GM12874 (cell line): ENCODE data around the gene PCNA.

Source experiments
- CTCF ChIP-seq: IDR thresholded peaks from 2 replicates; pipeline ENCODE4 v1.5.1; 2011; ENCODE audit warnings: low read depth, mild to moderate bottlenecking, control low read depth, low read length, moderate library complexity; ENCODE audit not compliant: insufficient read depth

Gene PCNA

DNA sequence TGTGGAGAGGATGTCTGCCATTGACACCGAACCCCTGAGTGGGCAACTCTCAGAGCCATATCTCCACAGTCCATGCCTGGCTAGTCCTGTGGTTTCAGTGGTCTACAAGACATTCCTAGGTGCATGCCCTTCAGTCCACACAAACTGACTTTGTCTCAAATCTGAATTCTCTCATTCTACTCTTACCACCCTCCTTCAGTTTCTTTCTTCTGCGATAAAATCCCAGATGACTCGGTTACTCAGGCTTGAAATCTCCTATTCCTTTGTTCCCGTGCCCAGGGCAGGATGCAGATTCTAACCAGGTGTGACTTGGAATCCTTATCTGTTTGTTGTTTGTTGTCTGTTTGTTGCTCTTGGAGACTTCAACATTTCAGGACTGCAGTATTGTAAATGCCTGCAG is 16.3 kb upstream of the PCNA start:
- TF ChIP-seq CTCF, result no peak

GRCh38 chr20:5135363-5136012 is 15.7 kb upstream of the PCNA start:
- TF ChIP-seq CTCF, result no peak

GRCh38 chr20:5133998-5134397 is 14.2 kb upstream of the PCNA start:
- no peak for TF ChIP-seq CTCF

DNA sequence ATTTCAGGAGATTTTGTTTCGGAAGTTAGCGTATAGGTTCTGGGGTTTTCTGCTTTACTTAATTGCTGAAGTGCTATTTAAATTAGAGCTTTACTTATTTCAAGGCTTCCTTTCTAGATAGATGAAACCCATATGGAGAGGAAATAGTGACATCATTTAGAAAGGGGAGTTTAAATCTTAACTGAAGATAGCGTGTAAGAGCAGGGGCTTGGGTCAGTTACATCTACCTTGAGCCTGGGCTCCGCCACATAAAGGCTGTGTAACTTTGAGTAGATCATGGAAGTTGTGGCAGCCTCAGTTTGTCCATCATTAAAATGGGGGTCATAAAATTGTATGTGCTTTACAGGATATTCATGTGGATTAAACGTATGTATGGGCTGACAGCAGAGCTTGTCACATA is 11.7 kb upstream of the PCNA start:
- TF ChIP-seq CTCF, result no peak

DNA sequence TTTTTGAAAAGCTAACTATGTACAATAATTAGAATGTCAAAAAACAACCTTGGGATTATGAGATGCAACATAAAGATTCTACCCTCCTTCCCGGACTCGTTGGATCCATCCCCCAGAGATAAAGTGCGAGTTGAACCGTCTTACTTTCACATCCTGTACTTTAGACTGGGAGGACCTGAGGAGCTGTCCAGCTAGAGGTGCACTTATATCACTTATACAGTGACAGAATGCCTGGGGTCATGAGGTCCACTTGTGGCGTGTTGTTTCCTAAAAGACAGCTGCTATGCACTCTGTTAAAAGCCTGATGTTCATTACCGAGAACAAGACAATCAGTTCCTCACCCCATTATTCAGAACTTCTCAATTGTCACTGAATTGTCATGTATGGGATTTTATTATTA is 9.1 kb upstream of the PCNA start:
- no peak for TF ChIP-seq CTCF

GRCh38 chr20:5127859-5128424 is 8.2 kb upstream of the PCNA start:
- no peak for TF ChIP-seq CTCF

DNA sequence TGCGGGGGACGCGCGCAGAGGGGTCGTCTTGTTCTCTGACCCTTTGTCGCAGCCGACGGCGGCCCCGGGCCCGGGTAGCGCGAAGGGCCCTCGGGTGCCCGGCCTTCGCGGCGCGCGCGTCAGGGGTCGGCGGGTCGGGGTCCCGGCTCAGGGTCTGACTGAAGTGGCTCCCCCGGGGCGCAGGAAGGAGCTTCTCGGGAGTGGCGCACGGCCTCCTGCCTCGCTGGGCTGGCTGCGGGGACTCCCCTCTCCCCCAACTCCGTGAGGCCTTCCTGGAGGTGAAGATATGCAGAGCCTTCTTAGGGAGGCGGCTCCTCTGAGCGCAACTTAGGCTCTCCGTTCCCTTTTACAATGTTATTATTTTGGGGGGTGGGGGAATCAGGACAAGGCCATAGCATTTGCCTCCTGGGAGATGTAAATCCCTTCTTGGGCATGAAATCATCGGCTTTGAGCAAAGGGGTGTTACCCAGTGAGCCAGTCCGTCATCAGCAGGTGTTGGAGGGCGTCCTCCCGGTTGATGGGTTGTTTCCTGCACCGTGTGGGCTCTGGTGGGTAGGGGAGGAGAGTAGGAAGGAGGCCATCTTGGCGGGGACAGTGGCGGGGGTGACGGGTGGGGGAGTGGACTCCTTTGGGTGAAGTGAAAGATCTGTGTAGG is 7.6 kb upstream of the PCNA start:
- no peak for TF ChIP-seq CTCF
